ENCODE data around the gene C1orf115.

- TF ChIP-seq POLR2AphosphoS5 (IDR thresholded peaks at IDR 0.05) (no peak), CTCF (IDR thresholded peaks at IDR 0.05) (no peak), EP300 (IDR thresholded peaks at IDR 0.05) (no peak)
These were observed 8.9 kb downstream of the C1orf115 start for GRCh38 chr1:220699044-220699443.

Measured in upper lobe of left lung (tissue), 4 donors.